HG02884 (cell line): ENCODE data around the gene WTAP.

ENCODE experiments used
- ATAC-seq: cut with Tn5 transposase; IDR thresholded peaks from one replicate; pipeline ENCODE4 v1.9.1; 2021; ENCODE audit warnings: mild to moderate bottlenecking, moderate library complexity; ENCODE audit not compliant: unreplicated experiment

Gene WTAP

DNA sequence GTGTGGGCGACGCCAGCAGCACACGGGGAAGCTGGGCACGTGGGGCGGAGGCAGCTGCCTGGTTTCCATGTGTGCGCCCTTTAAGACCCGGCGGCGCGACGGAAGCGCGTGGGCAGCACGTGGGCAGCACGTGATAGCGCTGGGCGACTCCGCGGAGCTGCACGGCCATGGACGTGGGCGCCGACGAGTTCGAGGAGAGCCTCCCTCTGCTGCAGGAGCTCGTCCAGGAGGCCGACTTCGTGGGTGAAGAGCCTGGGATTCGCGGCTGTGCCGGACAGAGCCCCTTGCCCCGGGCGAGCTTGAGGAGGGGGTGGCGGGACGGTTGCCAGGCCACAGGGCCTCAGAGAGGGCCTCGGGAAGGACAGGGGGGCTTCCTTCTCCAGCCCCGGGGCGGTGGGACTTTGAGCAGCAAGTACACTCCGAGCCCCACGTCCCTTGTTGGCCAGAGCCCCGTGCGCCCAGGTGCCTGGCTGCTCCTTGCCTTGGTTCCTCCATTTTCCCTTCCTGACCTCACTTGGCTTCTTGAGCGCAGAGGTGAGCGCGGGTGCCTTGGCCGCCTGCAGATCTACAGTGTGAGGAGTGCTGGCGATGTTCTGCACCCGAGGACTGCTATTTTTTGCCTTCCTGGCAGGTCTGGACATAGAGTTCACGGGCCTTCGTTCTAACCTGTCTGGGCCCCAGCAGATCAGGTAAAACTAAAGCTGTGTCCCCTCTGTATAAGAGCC is 73.0 kb downstream of the WTAP start, which contains the start of gene PNLDC1:
TSS of gene PNLDC1 (plus strand) at position 136 of the 725 bp plus-strand sequence. CDS start at position 168, 32 bp downstream.
- ATAC-seq, result no peak

DNA sequence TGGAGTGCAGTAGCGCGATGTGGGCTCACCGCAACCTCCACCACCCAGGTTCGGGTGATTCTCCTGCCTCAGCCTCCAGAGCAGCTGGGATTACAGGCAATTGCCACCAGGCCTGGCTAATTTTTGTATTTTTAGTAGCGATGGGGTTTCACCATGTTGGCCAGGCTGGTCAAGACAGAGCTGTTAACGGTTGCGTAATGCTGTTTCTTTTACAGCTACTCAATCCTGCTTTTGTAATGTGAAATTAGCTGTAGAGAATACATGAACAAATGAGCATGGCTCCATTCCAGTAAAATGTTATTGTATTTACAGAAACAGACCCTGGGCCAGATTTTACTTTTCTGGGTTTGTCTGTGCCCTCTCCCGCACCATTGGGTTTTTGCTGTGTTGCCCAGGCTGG is 74.6 kb downstream of the WTAP start:
- ATAC-seq, result no peak

DNA sequence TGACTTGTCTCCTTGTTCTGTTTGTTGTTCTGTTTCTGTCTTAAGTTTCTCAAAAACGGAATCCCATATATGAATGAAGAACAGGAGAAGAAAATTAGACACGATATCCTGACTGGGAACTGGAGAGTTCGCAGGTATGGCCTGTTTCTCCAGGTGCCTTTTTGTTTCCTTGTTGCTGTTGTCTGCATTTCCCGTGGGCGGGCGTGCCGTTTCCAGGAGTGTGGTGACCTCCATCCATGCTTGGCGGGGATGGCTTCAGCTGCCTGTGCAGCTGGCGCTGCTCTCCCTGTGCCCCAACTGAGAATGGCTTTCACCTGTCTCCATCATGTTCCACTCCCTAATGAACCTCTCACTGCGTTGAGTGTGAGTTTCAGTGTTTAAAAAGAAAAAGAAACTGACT is 77.2 kb downstream of the WTAP start:
- no peak for ATAC-seq

DNA sequence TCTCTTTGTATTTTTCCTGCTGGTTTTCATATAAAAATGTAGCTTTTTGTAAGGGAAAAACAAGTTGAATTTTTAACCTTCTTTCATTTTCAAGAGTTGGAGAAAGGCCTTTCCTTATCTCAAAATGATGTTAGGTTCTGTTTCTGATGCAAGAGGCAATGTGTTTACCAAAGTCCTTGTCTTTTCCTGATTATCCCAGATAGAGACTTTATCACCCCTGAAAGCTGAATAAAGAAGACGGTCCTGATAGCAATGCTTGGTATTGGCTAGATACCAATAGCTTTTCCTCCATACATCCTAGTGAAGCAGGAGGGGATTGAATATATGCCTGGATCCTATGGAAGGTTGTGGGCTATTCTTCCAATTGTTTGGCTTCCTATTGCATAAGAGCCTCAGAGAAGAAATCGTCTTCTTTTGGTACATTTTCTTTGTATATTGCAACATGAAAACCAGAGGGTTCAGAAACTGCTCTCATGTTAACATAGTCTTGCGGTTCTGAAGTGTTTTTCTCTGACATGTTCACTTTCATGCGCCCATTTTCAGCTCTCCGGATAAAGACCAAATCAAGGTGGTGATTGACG is 78.2 kb downstream of the WTAP start:
- no peak for ATAC-seq
